Activated CD4-positive, alpha-beta T cell treated with anti-CD3 and anti-CD28 coated beads, Interleukin-2, Interleukin-4, amounts not matched to agents 100 ng/mL and 50 ng/mL, durations not matched to agents 16 hours and 8 hours (primary cell): ENCODE measurements around the gene NACA2.
"Not testable (repeated sequence)": the region's sequence is repeated elsewhere in the genome, so short reads cannot be mapped to it uniquely, and the experiment has no call there.

Source experiments
- DNase-seq: peaks from one replicate; pipeline ENCODE4 v3.0.0-alpha.2; 2020; ENCODE audit warnings: low spot score

NACA2 gene

GRCh38 chr17:61599608-61600007 lies 8.6 kb upstream of the NACA2 start:
- DNase-seq = no peak

GRCh38 chr17:61598014-61598413 lies 7.0 kb upstream of the NACA2 start:
- DNase-seq = no peak

- no peak for DNase-seq
Observed at GRCh38 chr17:61597607-61598006, 6.6 kb upstream of the NACA2 start.

- DNase-seq = no peak
Observed at GRCh38 chr17:61595418-61596186, 4.6 kb upstream of the NACA2 start.

GRCh38 chr17:61594294-61594825 lies 3.3 kb upstream of the NACA2 start:
- DNase-seq = peak; percentile 17

- no peak for DNase-seq
Observed at GRCh38 chr17:61593426-61593825, 2.4 kb upstream of the NACA2 start.

- DNase-seq = no peak
Observed at GRCh38 chr17:61591930-61592329, 911 bp upstream of the NACA2 start.

GRCh38 chr17:61589990-61590389 lies 1.0 kb downstream of the NACA2 start:
- DNase-seq = no peak

- no peak for DNase-seq
Observed at GRCh38 chr17:61587807-61588660, 3.0 kb downstream of the NACA2 start.

GRCh38 chr17:61587242-61587641 lies 3.8 kb downstream of the NACA2 start:
- no peak for DNase-seq

GRCh38 chr17:61586622-61587021 lies 4.4 kb downstream of the NACA2 start:
- not testable (repeated sequence) for DNase-seq

GRCh38 chr17:61586031-61586566 lies 4.9 kb downstream of the NACA2 start:
- DNase-seq = no peak

- DNase-seq = no peak
Observed at GRCh38 chr17:61584866-61585265, 6.2 kb downstream of the NACA2 start.

- no peak for DNase-seq
Observed at GRCh38 chr17:61584266-61584665, 6.8 kb downstream of the NACA2 start.

- DNase-seq = no peak
Observed at GRCh38 chr17:61583660-61584264, 7.3 kb downstream of the NACA2 start.

- DNase-seq = peak; percentile 10
Observed at GRCh38 chr17:61583242-61583641, 7.8 kb downstream of the NACA2 start.

- no peak for DNase-seq
Observed at GRCh38 chr17:61582593-61582992, 8.4 kb downstream of the NACA2 start.

GRCh38 chr17:61581611-61582349 lies 9.2 kb downstream of the NACA2 start:
- no peak for DNase-seq

GRCh38 chr17:61580502-61580901 lies 10.5 kb downstream of the NACA2 start:
- no peak for DNase-seq

GRCh38 chr17:61579961-61580360 lies 11.1 kb downstream of the NACA2 start:
- DNase-seq = no peak

- DNase-seq = no peak
Observed at GRCh38 chr17:61579347-61579746, 11.7 kb downstream of the NACA2 start.

- no peak for DNase-seq
Observed at GRCh38 chr17:61578645-61579044, 12.4 kb downstream of the NACA2 start.
